ENCODE measurements around the gene FOXL3.

Gene FOXL3

DNA sequence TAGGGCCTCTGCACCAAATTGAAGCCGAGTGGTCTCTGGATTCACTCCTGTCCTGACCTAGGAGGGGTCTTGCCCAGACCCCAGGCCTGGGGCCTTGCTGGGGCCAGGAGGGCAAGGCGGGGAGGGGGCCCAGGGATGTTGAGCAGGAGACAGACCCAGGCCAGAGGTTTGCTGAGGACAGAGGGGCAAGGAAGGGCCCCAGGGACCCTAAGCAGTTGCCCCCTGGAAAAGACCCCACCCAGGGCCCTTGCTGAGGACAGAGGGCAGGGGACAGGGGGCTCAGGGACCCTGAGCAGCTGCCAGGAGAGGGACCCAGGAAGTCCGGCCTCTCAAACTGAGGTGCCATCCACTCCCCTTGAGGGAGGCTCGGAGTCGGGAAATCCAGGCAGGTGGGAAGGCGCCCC is 32.7 kb downstream of the FOXL3 start:
- H3K36me3 Mint-ChIP-seq (ENCODE audit: low read depth): no peaks in the 10 kb centered on the region
- H3K9me3 Mint-ChIP-seq: no peaks in the 10 kb centered on the region
- H3K27ac Mint-ChIP-seq: no peak overlapping the region
- peaks cover 6% of the 10 kb centered on the region for H3K27me3 Mint-ChIP-seq (ENCODE audit: low read depth)
- H3K4me3 Mint-ChIP-seq: no peak overlapping the region
- no peaks in the 10 kb centered on the region for H3K4me1 Mint-ChIP-seq (ENCODE audit: low read depth)

DNA sequence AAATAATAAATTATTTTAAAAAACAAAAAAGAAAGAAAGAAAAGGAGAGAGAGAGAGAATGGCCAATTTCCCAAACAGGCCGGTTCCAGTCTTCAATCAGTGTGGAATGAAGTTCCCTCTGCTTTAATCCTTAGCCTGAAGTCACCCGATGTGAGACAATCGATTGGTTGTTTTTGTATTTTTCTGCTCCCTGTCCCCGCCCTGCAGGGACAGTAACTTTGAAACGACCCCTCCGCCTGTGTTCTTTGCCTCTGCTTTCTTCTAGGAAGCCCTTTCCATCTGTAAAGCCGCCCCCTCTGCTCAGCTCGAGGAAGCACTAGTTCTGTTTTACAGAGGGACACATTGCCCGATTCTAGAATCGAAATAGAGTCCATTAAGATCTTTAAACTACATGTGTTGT is 33.4 kb downstream of the FOXL3 start:
- Mint-ChIP-seq H3K27ac (no peak overlapping the region), H3K27me3 (ENCODE audit: low read depth) (peaks cover 6% of the 10 kb centered on the region), H3K4me3 (no peak overlapping the region)

DNA sequence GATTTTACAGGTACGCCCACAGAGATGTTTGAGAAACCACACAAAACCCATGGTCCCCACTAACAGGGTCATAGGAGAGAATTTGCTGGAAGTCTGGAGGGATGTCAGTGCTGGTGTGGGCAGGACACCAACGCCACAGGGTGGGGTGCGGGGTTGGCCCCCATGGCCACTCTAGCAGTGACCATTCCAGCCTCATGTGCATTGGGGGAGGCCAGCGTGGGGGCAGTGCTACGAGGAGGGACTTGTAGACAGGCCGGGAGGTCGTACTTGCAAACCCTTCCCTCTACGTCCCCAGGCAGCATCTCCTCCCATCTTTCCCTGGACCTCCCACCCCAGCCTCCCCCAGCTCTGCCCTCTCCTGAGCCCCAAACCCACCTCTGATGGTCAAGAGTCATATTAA is 34.0 kb downstream of the FOXL3 start:
- Mint-ChIP-seq H3K36me3 (ENCODE audit: low read depth) (no peaks in the 10 kb centered on the region), H3K27ac (no peak overlapping the region), H3K4me3 (no peak overlapping the region), H3K27me3 (ENCODE audit: low read depth) (peaks cover 4% of the 10 kb centered on the region), H3K4me1 (ENCODE audit: low read depth) (no peaks in the 10 kb centered on the region), H3K9me3 (no peaks in the 10 kb centered on the region)

More for the DNA sequence above, 33.4 kb downstream of the FOXL3 start:
- H3K4me1 Mint-ChIP-seq (ENCODE audit: low read depth): no peaks in the 10 kb centered on the region
- no peaks in the 10 kb centered on the region for H3K36me3 Mint-ChIP-seq (ENCODE audit: low read depth)
- no peaks in the 10 kb centered on the region for H3K9me3 Mint-ChIP-seq

DNA sequence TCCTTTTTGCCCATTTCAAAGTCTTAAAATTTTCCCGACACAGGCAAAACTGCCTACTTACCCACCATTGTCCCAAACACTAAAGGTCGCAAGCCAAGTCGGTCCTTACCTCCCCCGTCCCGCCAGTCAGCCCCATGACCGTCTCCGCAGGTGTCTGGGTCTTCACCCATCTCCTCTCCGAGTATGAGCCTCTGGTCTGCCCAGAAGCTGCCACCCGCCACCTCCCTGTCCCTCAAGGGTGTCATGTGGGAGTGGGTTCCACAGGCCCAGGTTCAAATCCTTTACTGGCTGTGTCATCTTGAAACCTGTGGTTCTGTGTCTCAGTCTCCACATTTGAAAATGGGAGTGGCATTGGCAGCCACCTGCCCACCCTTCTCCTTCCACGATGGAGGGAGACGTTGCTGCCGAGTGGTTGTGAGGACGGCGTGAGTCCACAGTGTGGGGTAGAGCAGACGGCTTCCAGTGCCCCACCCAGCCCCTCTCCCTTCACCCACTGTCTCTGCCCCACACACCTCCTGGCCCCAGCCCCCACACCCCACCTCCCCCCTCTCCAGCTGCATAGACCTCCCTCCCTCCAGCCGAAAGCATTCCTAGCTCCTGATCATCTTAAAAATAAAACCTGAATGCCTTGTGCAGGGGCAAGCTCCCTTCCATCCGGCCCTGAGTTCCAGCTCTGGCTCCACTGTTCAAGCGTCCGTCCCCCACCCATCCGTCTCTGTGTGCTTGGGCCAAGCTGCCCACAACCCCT is 35.3 kb downstream of the FOXL3 start:
- H3K9me3 Mint-ChIP-seq: no peaks in the 10 kb centered on the region
- H3K4me1 Mint-ChIP-seq (ENCODE audit: low read depth): no peaks in the 10 kb centered on the region
- no peak overlapping the region for H3K4me3 Mint-ChIP-seq
- H3K27me3 Mint-ChIP-seq (ENCODE audit: low read depth): no peaks in the 10 kb centered on the region
- H3K27ac Mint-ChIP-seq: no peak overlapping the region
- H3K36me3 Mint-ChIP-seq (ENCODE audit: low read depth): no peaks in the 10 kb centered on the region

DNA sequence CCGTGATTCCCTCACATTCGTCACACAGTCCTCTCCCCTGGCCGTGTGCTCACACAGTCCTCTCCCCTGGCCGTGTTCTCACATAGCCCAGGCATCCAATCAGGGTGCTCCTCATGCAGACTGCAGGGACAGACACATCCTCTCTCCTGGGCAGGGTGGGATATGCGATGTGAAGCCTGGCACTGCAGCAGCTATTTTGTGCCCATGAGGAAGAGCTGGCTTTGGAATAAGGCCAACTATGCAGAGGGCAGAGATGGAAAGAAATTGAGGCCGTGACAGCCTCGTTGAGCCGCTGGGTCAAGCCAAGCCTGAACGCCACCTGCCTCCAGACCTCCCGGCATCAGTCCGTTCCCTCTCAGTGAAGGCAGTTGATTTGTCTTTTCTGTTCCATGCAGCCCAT is 35.8 kb downstream of the FOXL3 start:
- no peaks in the 10 kb centered on the region for H3K36me3 Mint-ChIP-seq (ENCODE audit: low read depth)
- H3K9me3 Mint-ChIP-seq: no peaks in the 10 kb centered on the region
- no peaks in the 10 kb centered on the region for H3K4me1 Mint-ChIP-seq (ENCODE audit: low read depth)
- H3K27me3 Mint-ChIP-seq (ENCODE audit: low read depth): no peaks in the 10 kb centered on the region
- H3K27ac Mint-ChIP-seq: no peak overlapping the region
- no peak overlapping the region for H3K4me3 Mint-ChIP-seq

DNA sequence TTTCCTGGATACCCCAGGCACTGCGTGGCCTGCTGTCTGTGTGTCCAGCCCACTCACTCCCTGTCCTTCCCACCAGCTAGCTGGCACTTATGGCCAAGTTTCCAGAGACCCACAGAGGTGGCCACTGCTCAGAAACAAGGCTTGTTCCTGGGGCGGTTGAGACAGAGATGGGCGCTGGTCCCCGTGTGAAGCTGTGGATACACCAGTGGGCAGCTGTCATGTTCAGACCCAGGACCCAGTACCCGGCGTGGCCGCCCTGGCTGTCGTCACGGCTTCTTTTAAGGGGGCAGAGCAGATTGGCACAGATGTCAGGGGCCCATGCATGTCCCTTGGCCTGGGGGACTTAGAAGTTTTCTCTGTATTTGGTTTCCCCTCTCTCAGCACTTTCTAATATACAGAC is 36.3 kb downstream of the FOXL3 start:
- H3K27me3 Mint-ChIP-seq (ENCODE audit: low read depth): no peaks in the 10 kb centered on the region
- no peaks in the 10 kb centered on the region for H3K4me1 Mint-ChIP-seq (ENCODE audit: low read depth)
- no peaks in the 10 kb centered on the region for H3K9me3 Mint-ChIP-seq
- no peak overlapping the region for H3K27ac Mint-ChIP-seq
- no peaks in the 10 kb centered on the region for H3K36me3 Mint-ChIP-seq (ENCODE audit: low read depth)
- no peak overlapping the region for H3K4me3 Mint-ChIP-seq

DNA sequence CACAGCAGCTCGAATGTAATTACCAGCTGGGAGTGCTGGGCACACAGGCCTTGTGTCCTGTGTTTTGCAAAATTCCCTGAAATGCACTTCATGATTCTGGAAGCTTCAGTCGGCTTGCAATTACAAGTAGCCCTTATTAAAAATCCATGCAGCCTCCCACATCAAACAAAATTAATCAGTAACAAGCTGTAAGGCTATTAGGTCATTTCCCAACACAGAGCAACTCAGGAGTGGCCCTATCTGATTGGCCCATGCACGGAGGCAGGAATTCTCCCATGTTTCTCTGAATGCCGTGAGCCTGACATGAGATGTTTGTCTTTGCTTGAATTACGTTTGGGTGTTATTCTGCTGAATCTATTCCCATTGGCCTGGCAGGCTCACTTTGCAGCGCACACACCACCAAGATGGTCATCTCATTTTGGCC is 36.9 kb downstream of the FOXL3 start:
- Mint-ChIP-seq H3K4me1 (ENCODE audit: low read depth) (no peaks in the 10 kb centered on the region), H3K36me3 (ENCODE audit: low read depth) (no peaks in the 10 kb centered on the region), H3K9me3 (no peaks in the 10 kb centered on the region), H3K4me3 (no peak overlapping the region), H3K27ac (no peak overlapping the region), H3K27me3 (ENCODE audit: low read depth) (peaks cover 3% of the 10 kb centered on the region)

DNA sequence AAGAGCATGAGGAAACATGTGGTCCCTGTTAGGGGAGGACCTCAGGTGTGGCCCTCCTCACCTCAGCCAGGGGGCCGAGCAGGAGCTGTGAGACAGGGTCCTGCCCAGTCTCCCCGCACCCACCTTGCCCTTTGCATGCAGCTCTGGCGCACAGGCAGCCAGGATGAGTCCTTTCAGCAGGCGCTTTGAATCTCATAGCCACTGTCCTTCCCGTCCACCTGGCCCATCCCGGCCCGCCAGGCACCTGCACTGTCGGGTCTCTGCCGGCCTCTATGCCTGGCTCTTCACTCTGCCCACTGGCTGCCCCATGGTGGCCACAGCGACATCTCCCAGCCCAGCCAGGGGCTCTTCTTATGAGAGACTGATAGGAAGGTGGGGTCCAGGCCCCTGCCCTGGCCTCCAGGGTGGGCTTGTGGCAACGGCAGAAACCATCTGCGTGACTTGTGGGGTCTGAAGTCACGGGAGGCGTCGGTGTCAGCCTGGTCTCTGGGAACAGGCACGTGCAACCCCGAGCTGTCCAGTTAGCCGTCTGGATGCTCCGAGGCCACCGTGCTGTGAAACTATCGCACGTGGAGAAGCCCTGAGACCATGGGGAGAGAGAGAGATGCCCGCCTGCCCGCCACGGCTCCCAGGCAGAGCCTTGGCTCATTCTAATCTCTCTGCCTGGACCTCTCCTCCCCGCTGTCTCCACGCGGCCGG is 37.4 kb downstream of the FOXL3 start:
- Mint-ChIP-seq H3K27me3 (ENCODE audit: low read depth) (peaks cover 3% of the 10 kb centered on the region), H3K4me1 (ENCODE audit: low read depth) (no peaks in the 10 kb centered on the region), H3K36me3 (ENCODE audit: low read depth) (no peaks in the 10 kb centered on the region), H3K4me3 (no peak overlapping the region), H3K27ac (no peak overlapping the region), H3K9me3 (no peaks in the 10 kb centered on the region)

DNA sequence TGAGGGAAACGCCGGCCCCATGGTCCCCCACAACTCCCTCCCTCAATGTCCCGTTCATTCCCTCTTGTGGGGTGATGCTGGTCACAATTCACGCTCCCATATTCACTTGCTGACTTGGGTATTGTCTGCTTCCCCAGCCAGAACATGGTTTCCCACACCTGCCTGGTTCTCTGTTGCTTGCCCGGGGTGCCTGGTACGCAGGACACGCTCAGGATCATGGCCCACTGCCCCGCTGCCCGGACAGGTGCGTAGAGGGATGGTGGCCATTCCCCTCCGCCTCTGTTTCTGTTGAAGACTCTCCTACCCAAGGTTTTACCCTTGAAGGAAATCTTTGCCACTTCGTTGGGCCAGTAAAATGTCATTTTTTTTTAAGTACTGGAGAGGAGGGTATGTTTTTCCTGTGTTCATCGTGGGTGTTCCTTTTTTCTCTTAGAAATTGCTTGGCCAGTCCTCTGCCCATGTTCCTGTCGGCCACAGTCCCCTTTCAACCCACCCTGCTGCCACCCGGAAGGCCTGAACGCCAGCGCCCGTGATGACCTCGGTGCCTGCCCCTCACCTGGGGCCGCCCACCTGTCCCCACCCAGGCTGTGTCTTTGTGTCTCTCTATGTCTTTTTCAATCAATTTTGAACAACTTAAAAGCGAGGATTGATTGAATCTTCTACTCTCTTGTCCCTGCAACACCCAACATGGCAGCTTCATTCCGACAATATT is 38.2 kb downstream of the FOXL3 start:
- Mint-ChIP-seq H3K27ac (no peak overlapping the region), H3K36me3 (ENCODE audit: low read depth) (no peaks in the 10 kb centered on the region), H3K4me3 (no peak overlapping the region), H3K9me3 (no peaks in the 10 kb centered on the region), H3K4me1 (ENCODE audit: low read depth) (no peaks in the 10 kb centered on the region), H3K27me3 (ENCODE audit: low read depth) (peaks cover 3% of the 10 kb centered on the region)

DNA sequence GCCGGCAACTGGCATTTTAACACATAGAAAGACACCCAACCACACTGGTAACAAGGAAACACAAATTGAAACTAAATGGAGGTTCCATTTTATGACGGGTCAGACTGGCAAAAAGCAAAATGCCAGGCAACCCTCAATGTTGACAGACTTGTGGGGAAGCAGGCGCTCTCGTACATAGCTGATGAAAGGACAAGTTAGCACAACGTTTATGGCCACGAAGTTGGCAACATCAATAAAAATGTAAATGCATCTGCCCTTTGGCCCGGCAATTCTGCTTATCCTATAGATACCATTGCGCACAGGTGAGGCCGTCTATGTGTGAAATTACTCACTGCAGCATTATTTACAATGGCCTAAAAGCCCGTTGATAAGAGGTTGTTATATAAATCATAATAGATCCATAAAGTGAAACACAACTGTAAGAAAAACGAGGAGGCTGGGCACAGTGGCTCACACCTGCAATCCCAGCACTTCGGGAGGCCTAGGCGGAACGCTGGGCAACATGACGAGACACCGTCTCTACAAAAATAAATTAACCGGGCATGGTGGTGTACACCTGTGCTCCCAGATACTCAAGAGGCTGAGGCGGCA is 39.8 kb downstream of the FOXL3 start:
- Mint-ChIP-seq H3K9me3 (peaks cover 7% of the 10 kb centered on the region), H3K4me3 (no peak overlapping the region), H3K36me3 (ENCODE audit: low read depth) (peaks cover 4% of the 10 kb centered on the region), H3K4me1 (ENCODE audit: low read depth) (peaks cover 3% of the 10 kb centered on the region), H3K27me3 (ENCODE audit: low read depth) (peaks cover 7% of the 10 kb centered on the region), H3K27ac (no peak overlapping the region)

DNA sequence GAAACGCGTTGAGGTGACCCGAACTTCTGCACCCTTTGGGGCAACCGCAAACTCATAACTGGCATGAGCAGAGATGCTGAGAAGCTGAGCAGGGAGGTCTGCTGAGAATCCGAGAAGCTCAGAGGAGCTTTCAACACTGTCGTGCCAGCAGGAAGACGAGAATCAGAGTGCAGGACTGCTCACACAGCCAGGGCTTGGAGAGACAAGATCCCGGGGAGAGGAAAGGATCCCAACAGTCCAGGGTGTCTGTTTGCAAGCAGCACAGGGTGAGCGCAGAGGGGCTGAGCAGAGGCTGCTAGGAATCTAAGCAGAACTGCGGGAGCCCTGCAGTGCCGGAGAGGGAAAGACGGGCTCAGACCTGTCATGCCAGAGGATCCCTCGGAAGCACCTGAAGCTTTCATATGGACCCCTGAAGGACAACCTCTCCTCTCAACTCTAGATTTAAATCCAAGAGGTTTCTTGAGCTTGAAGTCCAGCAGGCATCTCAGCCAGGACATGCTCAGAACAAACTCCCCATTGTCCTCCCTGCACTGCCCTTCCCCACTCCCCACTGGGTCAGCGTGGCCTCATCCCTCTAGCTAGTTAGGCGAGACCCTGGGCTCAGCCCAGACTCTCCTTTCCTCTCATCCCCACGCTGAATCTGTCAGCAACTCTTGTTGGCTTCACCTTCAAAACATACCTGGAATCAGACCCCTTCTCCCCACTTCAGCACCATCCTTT is 40.7 kb downstream of the FOXL3 start:
- Mint-ChIP-seq H3K27me3 (ENCODE audit: low read depth) (peaks cover 7% of the 10 kb centered on the region), H3K9me3 (peaks cover 11% of the 10 kb centered on the region), H3K36me3 (ENCODE audit: low read depth) (peaks cover 6% of the 10 kb centered on the region), H3K27ac (no peak overlapping the region), H3K4me3 (no peak overlapping the region), H3K4me1 (ENCODE audit: low read depth) (peaks cover 3% of the 10 kb centered on the region)

DNA sequence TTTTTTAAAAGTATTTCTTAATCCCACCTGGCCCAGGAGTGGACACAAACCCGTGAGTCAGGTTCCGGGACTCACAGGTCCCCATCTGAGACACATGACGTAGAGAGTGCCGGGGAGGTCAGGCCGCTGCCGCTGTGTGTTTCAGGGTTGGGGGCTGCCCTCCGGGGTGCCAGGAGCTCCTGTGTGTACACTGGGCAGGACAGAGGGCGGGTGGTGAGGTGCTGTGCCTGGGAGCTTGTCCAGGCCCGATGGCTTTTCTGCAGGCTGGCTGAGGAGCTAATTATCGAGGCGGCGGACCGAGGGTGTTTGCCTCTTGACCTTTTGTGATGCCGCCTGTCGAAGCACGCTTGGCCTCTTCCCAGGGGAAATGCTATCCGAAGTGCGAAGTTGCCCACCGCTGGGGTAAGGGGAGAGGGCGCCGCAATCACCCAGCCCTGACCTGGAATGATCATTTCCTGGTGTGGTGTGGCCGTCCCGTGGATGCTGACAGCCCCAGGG is 42.1 kb downstream of the FOXL3 start:
- Mint-ChIP-seq H3K9me3 (peaks cover 11% of the 10 kb centered on the region), H3K4me1 (ENCODE audit: low read depth) (peaks cover 3% of the 10 kb centered on the region), H3K27ac (no peak overlapping the region), H3K4me3 (no peak overlapping the region), H3K36me3 (ENCODE audit: low read depth) (peaks cover 6% of the 10 kb centered on the region), H3K27me3 (ENCODE audit: low read depth) (peaks cover 7% of the 10 kb centered on the region)

DNA sequence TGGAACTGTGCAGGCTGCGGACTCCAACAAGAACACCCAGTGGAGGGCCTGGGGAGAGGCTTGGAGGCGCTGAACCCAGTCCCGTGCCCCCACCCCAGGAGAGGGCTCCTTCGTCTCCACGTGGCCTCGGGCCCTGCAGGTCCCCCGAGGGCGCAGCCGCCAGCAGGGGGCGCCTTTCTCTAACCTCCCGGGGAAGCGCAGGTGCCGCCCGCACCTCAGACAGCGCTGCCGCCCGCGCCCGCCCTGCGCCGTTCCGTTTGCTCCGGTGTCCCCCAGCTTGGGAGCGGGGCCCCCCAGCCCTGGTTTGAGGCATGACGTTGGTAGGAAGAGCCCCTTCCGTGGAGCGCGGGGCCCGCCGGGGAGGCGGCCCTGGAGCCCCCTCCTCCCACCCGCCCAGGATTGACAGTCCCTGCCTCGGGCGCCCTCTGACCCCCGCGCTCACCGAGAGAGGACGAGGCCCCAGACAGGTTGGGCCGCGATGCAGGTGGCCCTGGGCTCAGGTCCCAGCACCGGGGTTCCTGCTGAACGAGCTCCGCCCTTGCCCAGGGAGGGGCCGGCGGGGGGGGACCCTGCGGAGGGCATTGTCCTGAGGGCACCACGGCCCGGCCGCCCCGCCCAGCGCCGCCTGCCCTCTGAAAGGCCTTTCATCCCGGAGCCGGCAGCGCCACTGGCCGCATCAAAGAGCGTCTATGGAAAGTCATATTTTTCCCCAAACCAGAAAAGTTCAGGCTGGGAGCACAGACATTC is 42.8 kb downstream of the FOXL3 start:
- Mint-ChIP-seq H3K27ac (no peak overlapping the region), H3K36me3 (ENCODE audit: low read depth) (peaks cover 6% of the 10 kb centered on the region), H3K4me1 (ENCODE audit: low read depth) (peaks cover 3% of the 10 kb centered on the region), H3K27me3 (ENCODE audit: low read depth) (peaks cover 7% of the 10 kb centered on the region), H3K9me3 (peaks cover 11% of the 10 kb centered on the region), H3K4me3 (no peak overlapping the region)
